ENCODE results near the gene TPRX1. TPM values are rescaled to one million over a fixed set of nuclear protein-coding genes. Genes with fewer than 3 reads are reported as not detected.
"Not testable (repeated sequence)": the region's sequence is repeated elsewhere in the genome, so short reads cannot be mapped to it uniquely, and the experiment has no call there.

TPRX1 gene
- total RNA-seq, 1 donor from 2014 or later: not detected

GRCh38 chr19:47818221-47818620, 13.9 kb upstream of the TPRX1 start:
- not testable (repeated sequence) for H3K9me3 Mint-ChIP-seq; H3K4me3 Mint-ChIP-seq; H3K27ac Mint-ChIP-seq; H3K4me1 Mint-ChIP-seq; DNase-seq; H3K36me3 Mint-ChIP-seq (ENCODE audit: low read depth)
- intact Hi-C loops (cut with micrococcal nuclease): loop anchor here (5.0 kb wide), 1 partner anchor 44 kb away; no protein-coding TSS in a partner anchor
- H3K27me3 Mint-ChIP-seq: peaks cover 17% of the 10 kb centered on the region

GRCh38 chr19:47816270-47816669, 11.9 kb upstream of the TPRX1 start:
- not testable (repeated sequence) for DNase-seq; H3K4me3 Mint-ChIP-seq; H3K9me3 Mint-ChIP-seq; H3K27ac Mint-ChIP-seq; H3K4me1 Mint-ChIP-seq; H3K36me3 Mint-ChIP-seq (ENCODE audit: low read depth)
- intact Hi-C loops (cut with micrococcal nuclease): loop anchor here (5.0 kb wide), 1 partner anchor 46 kb away; no protein-coding TSS in a partner anchor
- peaks cover 17% of the 10 kb centered on the region for H3K27me3 Mint-ChIP-seq

GRCh38 chr19:47813995-47814328, 9.6 kb upstream of the TPRX1 start:
- intact Hi-C loops (cut with micrococcal nuclease): no loop called here
- no peaks in the 10 kb centered on the region for H3K4me1 Mint-ChIP-seq

GRCh38 chr19:47813304-47813994, 9.1 kb upstream of the TPRX1 start:
- H3K9me3 Mint-ChIP-seq: no peaks in the 10 kb centered on the region
- H3K27me3 Mint-ChIP-seq: no peaks in the 10 kb centered on the region
- no peak overlapping the region for H3K4me3 Mint-ChIP-seq
- H3K4me1 Mint-ChIP-seq: no peaks in the 10 kb centered on the region
- H3K36me3 Mint-ChIP-seq (ENCODE audit: low read depth): no peaks in the 10 kb centered on the region
- DNase-seq: peak; percentile 93
- intact Hi-C loops (cut with micrococcal nuclease): no loop called here
- H3K27ac Mint-ChIP-seq: no peak overlapping the region

More at GRCh38 chr19:47813995-47814328, 9.6 kb upstream of the TPRX1 start:
- Mint-ChIP-seq H3K36me3 (ENCODE audit: low read depth) (no peaks in the 10 kb centered on the region), H3K9me3 (no peaks in the 10 kb centered on the region), H3K27me3 (peaks cover 2% of the 10 kb centered on the region), H3K27ac (no peak overlapping the region), H3K4me3 (no peak overlapping the region)
- no peak for DNase-seq

GRCh38 chr19:47806435-47806834, 2.1 kb upstream of the TPRX1 start:
- H3K27ac Mint-ChIP-seq: no peak overlapping the region
- H3K9me3 Mint-ChIP-seq: no peaks in the 10 kb centered on the region
- H3K27me3 Mint-ChIP-seq: no peaks in the 10 kb centered on the region
- no peaks in the 10 kb centered on the region for H3K4me1 Mint-ChIP-seq
- no peaks in the 10 kb centered on the region for H3K36me3 Mint-ChIP-seq (ENCODE audit: low read depth)
- no peak overlapping the region for H3K4me3 Mint-ChIP-seq
- DNase-seq: no peak
- intact Hi-C loops (cut with micrococcal nuclease): no loop called here

- no peaks in the 10 kb centered on the region for H3K4me1 Mint-ChIP-seq
- no peaks in the 10 kb centered on the region for H3K36me3 Mint-ChIP-seq (ENCODE audit: low read depth)
- no peaks in the 10 kb centered on the region for H3K9me3 Mint-ChIP-seq
These were observed 962 bp upstream of the TPRX1 start for GRCh38 chr19:47805313-47805712.

GRCh38 chr19:47803671-47804070, 680 bp downstream of the TPRX1 start:
- H3K36me3 Mint-ChIP-seq (ENCODE audit: low read depth); H3K4me1 Mint-ChIP-seq; H3K27me3 Mint-ChIP-seq; intact Hi-C loops (cut with micrococcal nuclease); H3K9me3 Mint-ChIP-seq; DNase-seq; H3K27ac Mint-ChIP-seq; H3K4me3 Mint-ChIP-seq: not testable (repeated sequence)

More at GRCh38 chr19:47805313-47805712, 962 bp upstream of the TPRX1 start:
- Mint-ChIP-seq H3K27ac (no peak overlapping the region), H3K4me3 (no peak overlapping the region), H3K27me3 (no peaks in the 10 kb centered on the region)
- intact Hi-C loops (cut with micrococcal nuclease): no loop called here
- DNase-seq: no peak

GRCh38 chr19:47803148-47803547, 1.2 kb downstream of the TPRX1 start:
- H3K4me3 Mint-ChIP-seq; H3K36me3 Mint-ChIP-seq (ENCODE audit: low read depth); H3K27me3 Mint-ChIP-seq; H3K27ac Mint-ChIP-seq; H3K4me1 Mint-ChIP-seq; intact Hi-C loops (cut with micrococcal nuclease); H3K9me3 Mint-ChIP-seq; DNase-seq: not testable (repeated sequence)

- Mint-ChIP-seq H3K27me3 (peaks cover 6% of the 10 kb centered on the region), H3K4me3 (no peak overlapping the region), H3K27ac (no peak overlapping the region), H3K36me3 (ENCODE audit: low read depth) (no peaks in the 10 kb centered on the region), H3K4me1 (no peaks in the 10 kb centered on the region), H3K9me3 (no peaks in the 10 kb centered on the region)
- DNase-seq: no peak
- intact Hi-C loops (cut with micrococcal nuclease): no loop called here
These were observed 1.8 kb downstream of the TPRX1 start for GRCh38 chr19:47802521-47803043.

- Mint-ChIP-seq H3K27me3 (peaks cover 6% of the 10 kb centered on the region), H3K36me3 (ENCODE audit: low read depth) (no peaks in the 10 kb centered on the region), H3K4me3 (no peak overlapping the region), H3K4me1 (no peaks in the 10 kb centered on the region), H3K27ac (no peak overlapping the region), H3K9me3 (no peaks in the 10 kb centered on the region)
- DNase-seq: no peak
- intact Hi-C loops (cut with micrococcal nuclease): no loop called here
These were observed 3.1 kb downstream of the TPRX1 start for GRCh38 chr19:47801270-47801669.

- no peaks in the 10 kb centered on the region for H3K9me3 Mint-ChIP-seq
- no peak overlapping the region for H3K27ac Mint-ChIP-seq
- H3K4me1 Mint-ChIP-seq: no peaks in the 10 kb centered on the region
- peaks cover 6% of the 10 kb centered on the region for H3K27me3 Mint-ChIP-seq
- no peak overlapping the region for H3K4me3 Mint-ChIP-seq
- DNase-seq: no peak
- no peaks in the 10 kb centered on the region for H3K36me3 Mint-ChIP-seq (ENCODE audit: low read depth)
- intact Hi-C loops (cut with micrococcal nuclease): no loop called here
These were observed 5.5 kb downstream of the TPRX1 start for GRCh38 chr19:47798904-47799266.

GRCh38 chr19:47797996-47798903, 6.1 kb downstream of the TPRX1 start:
- Mint-ChIP-seq H3K9me3 (no peaks in the 10 kb centered on the region), H3K27me3 (peaks cover 6% of the 10 kb centered on the region), H3K4me1 (no peaks in the 10 kb centered on the region), H3K36me3 (ENCODE audit: low read depth) (no peaks in the 10 kb centered on the region), H3K4me3 (no peak overlapping the region), H3K27ac (no peak overlapping the region)
- DNase-seq: no peak
- intact Hi-C loops (cut with micrococcal nuclease): no loop called here

GRCh38 chr19:47796785-47797184, 7.6 kb downstream of the TPRX1 start:
- no peak for DNase-seq
- no peaks in the 10 kb centered on the region for H3K36me3 Mint-ChIP-seq (ENCODE audit: low read depth)
- no peaks in the 10 kb centered on the region for H3K4me1 Mint-ChIP-seq
- H3K27ac Mint-ChIP-seq: no peak overlapping the region
- peaks cover 6% of the 10 kb centered on the region for H3K27me3 Mint-ChIP-seq
- no peaks in the 10 kb centered on the region for H3K9me3 Mint-ChIP-seq
- intact Hi-C loops (cut with micrococcal nuclease): no loop called here
- no peak overlapping the region for H3K4me3 Mint-ChIP-seq

- Mint-ChIP-seq H3K4me3 (no peak overlapping the region), H3K9me3 (no peaks in the 10 kb centered on the region), H3K27ac (no peak overlapping the region), H3K4me1 (peaks cover 4% of the 10 kb centered on the region), H3K36me3 (ENCODE audit: low read depth) (no peaks in the 10 kb centered on the region), H3K27me3 (peaks cover 6% of the 10 kb centered on the region)
- intact Hi-C loops (cut with micrococcal nuclease): no loop called here
- no peak for DNase-seq
These were observed 9.8 kb downstream of the TPRX1 start for GRCh38 chr19:47794526-47794925.
